ENCODE measurements around the gene CHST8.

Gene CHST8

DNA sequence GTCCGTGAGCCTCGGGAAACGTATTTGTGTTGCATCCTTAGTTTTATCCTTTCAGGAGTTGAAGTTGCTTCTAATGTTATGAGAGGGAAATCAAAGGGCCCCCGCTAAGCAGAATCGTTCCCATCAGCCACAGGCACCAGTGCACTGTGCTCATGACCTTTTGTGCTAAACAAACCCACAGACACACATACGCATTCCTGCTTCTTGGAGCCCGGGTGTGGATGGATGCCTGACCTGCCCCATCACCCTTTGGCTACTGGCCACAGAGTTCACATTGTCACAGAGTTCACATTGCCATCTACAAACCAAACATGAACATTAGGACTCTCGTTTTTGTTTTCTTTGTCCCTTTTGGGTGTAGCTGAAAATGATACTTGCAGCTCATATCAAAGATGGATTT lies 47.2 kb downstream of the CHST8 start:
- Mint-ChIP-seq H3K4me1 (ENCODE audit: low read depth) (no peaks in the 10 kb centered on the region), H3K27ac (no peak overlapping the region), H3K36me3 (ENCODE audit: low read depth) (no peaks in the 10 kb centered on the region), H3K9me3 (no peaks in the 10 kb centered on the region), H3K4me3 (no peak overlapping the region), H3K27me3 (peaks cover 6% of the 10 kb centered on the region)

DNA sequence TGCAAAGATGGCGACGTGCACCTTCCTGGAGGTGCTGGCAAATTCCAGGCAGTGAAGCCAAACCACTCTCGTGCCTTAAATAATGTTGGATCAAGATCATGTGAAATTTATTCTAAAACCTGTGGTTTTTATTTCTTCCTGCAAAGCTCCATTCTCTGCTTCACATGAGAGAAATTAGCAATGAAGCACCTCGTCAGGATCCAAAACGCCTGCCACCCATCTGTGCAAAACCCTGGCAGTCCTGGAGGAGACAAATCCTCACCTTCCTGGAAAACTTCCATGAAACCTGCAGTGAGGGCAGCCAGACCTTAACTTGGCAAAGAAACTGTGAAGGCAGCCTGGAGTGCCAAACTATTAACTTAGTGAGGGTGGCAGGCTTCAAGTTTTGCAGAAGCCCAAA lies 47.6 kb downstream of the CHST8 start:
- Mint-ChIP-seq H3K27ac (no peak overlapping the region), H3K4me3 (no peak overlapping the region), H3K4me1 (ENCODE audit: low read depth) (no peaks in the 10 kb centered on the region), H3K36me3 (ENCODE audit: low read depth) (no peaks in the 10 kb centered on the region), H3K9me3 (no peaks in the 10 kb centered on the region), H3K27me3 (peaks cover 6% of the 10 kb centered on the region)

DNA sequence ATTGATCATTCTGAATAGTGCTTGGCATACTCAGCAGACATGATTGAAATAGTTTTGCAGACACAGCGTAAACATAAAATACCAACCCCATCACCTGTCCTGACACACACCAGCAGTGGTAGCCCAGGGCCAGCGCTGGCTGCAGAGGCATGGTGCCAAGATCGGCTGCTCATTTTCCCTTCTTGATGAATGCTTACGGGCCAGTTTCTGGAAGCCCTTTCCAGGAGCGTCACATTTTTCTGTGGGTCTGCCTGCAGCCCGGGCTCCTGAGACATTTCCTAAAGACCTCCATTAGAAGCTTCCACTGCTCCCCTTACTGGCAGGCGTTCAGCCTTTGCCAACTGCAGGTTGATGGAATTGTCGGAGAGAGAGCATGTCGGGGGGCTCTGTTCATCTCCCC lies 48.6 kb downstream of the CHST8 start:
- Mint-ChIP-seq H3K36me3 (ENCODE audit: low read depth) (no peaks in the 10 kb centered on the region), H3K27me3 (peaks cover 3% of the 10 kb centered on the region), H3K9me3 (no peaks in the 10 kb centered on the region), H3K4me3 (no peak overlapping the region), H3K4me1 (ENCODE audit: low read depth) (no peaks in the 10 kb centered on the region), H3K27ac (no peak overlapping the region)

DNA sequence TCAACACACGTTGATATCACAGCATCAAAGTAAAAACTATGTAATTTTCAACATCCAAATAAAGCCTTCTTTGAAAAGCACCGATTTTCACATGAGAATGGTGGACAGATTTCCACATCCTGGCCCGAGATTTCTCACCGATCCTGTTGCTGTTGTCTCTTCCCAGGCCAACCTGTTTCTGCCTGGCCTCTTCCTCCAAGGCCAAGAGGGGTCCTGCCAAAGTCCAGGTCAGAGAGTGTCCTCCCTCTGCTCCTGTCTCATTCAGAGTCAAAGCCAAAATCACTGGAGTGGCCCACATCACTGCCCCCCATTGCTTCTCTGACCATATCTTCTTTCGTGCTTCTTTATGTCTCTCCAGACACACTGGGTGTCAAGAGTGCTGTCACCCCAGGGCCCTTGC lies 49.5 kb downstream of the CHST8 start:
- H3K9me3 Mint-ChIP-seq, result no peaks in the 10 kb centered on the region
- H3K36me3 Mint-ChIP-seq (ENCODE audit: low read depth), result no peaks in the 10 kb centered on the region
- H3K4me3 Mint-ChIP-seq, result no peak overlapping the region
- peaks cover 3% of the 10 kb centered on the region for H3K27me3 Mint-ChIP-seq
- no peak overlapping the region for H3K27ac Mint-ChIP-seq
- no peaks in the 10 kb centered on the region for H3K4me1 Mint-ChIP-seq (ENCODE audit: low read depth)

DNA sequence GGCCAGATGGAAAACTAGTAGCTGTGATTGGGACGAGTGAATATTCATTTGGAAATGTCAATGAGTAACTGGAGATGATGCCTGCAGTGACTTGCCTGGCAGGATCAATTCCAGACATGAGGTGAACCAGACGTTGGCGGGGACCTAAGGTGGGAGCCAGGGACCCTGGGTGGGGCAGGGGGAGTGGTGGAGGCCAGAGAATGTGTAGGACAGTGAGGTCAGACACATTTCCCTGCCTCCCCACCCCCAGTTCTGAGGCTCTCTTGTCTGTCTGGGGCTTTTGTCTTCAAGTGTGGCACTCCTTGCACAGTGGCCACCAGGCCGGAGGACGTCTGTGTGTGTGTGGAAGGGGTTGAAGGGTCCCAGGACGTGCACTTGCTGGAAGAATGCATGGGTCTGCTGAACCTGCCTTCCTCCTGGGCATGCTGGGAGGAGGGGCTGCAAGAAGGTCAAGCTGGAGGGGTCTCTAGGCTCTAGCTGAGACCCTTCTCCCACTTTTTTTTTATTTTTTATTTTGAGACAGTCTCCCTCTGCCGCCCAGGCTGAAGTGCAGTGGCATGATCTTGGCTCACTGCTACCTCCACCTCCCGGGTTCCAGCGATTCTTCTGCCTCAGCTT lies 51.6 kb downstream of the CHST8 start:
- peaks cover 3% of the 10 kb centered on the region for H3K27me3 Mint-ChIP-seq
- H3K27ac Mint-ChIP-seq, result no peak overlapping the region

DNA sequence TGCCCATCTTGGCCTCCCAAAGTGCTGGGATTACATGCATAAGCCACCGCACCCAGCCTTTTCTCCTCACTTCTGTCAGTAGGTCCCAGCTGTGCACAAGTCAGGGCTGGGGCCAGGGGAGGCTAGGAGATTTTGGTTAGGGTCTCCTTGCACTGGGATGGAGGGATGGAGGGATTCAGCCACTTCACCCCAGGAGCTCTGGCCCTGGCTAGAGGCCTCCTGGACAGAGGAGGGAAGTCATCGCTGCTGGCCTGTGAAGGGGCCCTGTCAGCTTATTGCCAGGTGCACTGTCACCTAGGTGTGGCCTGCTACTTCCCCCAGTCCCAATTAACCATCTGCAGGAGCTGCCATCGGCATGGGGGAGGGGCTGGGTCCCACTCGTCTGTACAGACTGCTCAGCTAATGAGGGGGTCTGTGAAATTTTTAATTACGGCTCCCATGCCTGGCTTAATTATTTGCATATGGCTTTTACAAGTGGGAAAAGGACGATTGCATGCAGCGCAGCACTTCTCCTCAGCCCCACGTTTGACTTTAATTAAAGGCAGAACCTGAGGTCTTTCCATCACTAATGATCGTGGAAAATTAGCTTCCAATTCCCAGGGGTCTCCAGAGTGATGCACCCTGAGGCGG lies 52.4 kb downstream of the CHST8 start:
- Mint-ChIP-seq H3K4me3 (no peak overlapping the region), H3K27me3 (peaks cover 3% of the 10 kb centered on the region), H3K4me1 (ENCODE audit: low read depth) (no peaks in the 10 kb centered on the region), H3K36me3 (ENCODE audit: low read depth) (no peaks in the 10 kb centered on the region), H3K9me3 (no peaks in the 10 kb centered on the region), H3K27ac (no peak overlapping the region)

More for the DNA sequence above, 51.6 kb downstream of the CHST8 start:
- H3K9me3 Mint-ChIP-seq, result no peaks in the 10 kb centered on the region
- H3K36me3 Mint-ChIP-seq (ENCODE audit: low read depth), result no peaks in the 10 kb centered on the region
- no peaks in the 10 kb centered on the region for H3K4me1 Mint-ChIP-seq (ENCODE audit: low read depth)
- no peak overlapping the region for H3K4me3 Mint-ChIP-seq

DNA sequence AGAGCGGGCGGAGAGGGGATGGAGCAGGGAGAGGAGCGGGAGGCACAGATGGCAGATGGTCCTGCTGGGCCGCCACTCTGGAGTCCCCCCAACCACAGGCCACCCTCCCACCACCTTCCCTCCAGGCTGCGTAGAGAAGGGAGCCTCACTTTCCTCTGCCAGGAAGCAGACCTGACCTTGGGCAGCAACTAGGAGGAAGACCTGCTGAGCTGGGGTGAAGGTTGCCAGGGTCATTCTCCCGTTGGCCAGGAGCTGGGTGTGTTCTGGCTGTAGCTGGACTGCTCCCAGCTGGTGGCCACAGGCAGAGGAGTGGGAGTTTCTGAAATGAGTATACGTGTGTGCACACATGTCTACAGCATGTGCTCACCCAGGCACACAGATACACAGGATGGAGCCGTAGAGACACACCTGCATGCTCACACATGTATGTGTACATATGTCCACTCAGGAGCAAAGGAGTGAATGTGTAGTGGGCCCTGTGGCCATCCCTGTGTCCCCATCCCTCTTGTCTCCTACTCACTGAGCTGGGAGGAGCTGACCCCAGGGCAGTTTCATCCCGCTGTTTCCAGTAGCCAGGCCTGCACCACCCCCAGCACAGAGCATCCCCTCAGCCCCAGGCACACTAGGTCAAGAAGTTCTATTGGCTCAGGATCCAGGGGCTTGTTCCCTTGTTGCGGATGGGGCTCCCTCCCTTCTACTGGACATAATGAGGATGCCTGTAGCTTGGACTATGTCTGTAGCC lies 53.0 kb downstream of the CHST8 start:
- Mint-ChIP-seq H3K4me3 (no peak overlapping the region), H3K27ac (no peak overlapping the region), H3K4me1 (ENCODE audit: low read depth) (no peaks in the 10 kb centered on the region), H3K27me3 (peaks cover 3% of the 10 kb centered on the region), H3K36me3 (ENCODE audit: low read depth) (no peaks in the 10 kb centered on the region), H3K9me3 (no peaks in the 10 kb centered on the region)

DNA sequence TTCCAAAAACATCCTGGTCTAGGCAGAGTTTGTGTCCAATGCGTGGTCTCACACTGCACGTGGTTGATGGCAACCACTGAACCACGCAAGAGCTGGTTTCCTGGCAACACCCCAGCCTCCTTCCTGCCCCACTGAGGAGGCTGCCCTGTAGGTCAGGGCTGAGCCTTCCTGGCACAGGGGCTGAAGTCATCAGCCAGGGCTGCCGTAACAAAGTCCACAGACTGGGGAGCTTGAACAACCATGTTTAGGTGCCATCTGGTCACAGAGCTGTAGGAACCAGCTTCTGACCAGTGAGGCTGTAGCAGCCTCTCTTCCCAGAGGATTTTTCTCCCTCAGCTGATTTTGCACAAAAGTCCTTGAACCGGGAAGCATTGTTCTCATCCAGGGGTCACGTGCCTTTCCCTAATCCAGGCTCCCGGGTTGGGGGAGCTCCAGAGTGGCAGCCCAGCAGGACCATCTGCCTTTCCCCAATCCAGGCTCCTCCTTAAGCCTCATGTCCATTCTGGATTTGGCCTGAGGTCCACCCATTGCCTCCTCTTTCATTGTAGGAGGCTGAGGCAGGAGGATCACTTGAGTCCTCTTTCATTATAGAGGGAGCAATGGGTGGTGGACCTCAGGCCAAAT lies 53.9 kb downstream of the CHST8 start:
- Mint-ChIP-seq H3K36me3 (ENCODE audit: low read depth) (no peaks in the 10 kb centered on the region), H3K4me1 (ENCODE audit: low read depth) (no peaks in the 10 kb centered on the region), H3K4me3 (no peak overlapping the region), H3K27ac (no peak overlapping the region), H3K27me3 (peaks cover 3% of the 10 kb centered on the region), H3K9me3 (no peaks in the 10 kb centered on the region)

DNA sequence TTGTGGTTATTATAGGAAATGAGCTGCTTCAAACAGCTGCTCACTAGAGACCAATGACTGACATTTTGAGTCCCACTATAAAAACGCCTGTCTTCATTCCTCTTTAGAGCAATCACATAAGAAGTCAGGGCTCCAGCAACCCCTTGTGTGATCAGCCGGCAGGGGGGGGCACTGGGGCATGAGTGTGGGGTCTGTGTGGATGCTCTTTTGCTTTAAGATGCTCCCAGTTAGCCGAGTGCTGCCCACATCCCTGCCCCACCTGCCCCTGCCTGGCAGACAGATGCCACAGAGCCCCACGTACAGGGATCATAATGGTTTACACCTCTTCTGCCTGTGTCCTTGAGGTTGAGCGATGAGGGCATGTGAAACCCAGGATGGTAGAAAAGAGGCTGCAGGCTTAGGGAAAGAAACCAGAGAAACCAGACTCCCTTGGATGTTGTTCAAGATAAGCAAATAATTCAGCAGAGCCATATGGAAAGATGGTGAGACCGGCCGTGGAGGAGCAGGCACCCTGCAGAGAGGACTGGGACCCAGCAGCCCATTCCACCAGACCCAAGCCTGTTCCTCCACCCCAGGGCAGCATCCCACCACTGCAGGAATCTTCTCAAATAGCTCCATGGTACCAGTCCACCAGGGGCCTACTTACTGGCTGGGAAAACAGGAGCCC lies 55.4 kb downstream of the CHST8 start:
- Mint-ChIP-seq H3K36me3 (ENCODE audit: low read depth) (no peaks in the 10 kb centered on the region), H3K4me1 (ENCODE audit: low read depth) (no peaks in the 10 kb centered on the region), H3K27me3 (peaks cover 3% of the 10 kb centered on the region), H3K4me3 (no peak overlapping the region), H3K27ac (no peak overlapping the region), H3K9me3 (no peaks in the 10 kb centered on the region)

DNA sequence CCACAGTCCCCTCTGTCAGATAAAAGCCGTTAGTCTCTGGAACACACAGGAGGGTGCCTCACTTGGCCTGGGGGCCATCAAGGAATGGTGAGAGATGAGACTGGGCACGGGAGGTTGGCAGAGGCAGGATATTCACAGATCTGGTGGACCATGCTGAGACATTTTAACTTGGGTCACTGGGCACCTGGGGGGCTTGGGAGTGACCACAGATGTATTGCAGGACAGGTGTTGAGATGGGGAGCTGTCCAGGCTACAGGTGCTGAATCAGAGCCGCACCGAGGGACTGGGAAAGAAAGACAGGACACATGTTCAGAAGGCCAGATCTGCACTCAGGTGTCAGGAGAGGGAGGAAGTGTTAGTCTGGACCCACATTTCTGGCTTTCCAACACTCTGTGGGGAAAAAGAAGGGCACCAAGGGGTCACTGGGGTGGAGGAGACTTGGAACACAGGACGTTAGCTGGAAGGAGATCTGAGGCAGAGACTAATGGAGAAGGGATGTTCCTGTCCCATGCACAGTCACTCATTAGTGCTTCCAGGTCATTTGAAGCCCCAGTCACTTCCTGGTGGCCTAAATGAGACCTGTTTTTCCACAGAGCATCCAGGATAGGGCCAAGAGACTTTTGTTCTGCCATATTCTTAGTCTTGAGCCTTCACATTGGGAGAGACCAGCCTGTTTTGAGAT lies 56.1 kb downstream of the CHST8 start:
- Mint-ChIP-seq H3K36me3 (ENCODE audit: low read depth) (no peaks in the 10 kb centered on the region), H3K4me1 (ENCODE audit: low read depth) (no peaks in the 10 kb centered on the region), H3K27me3 (peaks cover 5% of the 10 kb centered on the region), H3K27ac (no peak overlapping the region), H3K9me3 (no peaks in the 10 kb centered on the region), H3K4me3 (no peak overlapping the region)

DNA sequence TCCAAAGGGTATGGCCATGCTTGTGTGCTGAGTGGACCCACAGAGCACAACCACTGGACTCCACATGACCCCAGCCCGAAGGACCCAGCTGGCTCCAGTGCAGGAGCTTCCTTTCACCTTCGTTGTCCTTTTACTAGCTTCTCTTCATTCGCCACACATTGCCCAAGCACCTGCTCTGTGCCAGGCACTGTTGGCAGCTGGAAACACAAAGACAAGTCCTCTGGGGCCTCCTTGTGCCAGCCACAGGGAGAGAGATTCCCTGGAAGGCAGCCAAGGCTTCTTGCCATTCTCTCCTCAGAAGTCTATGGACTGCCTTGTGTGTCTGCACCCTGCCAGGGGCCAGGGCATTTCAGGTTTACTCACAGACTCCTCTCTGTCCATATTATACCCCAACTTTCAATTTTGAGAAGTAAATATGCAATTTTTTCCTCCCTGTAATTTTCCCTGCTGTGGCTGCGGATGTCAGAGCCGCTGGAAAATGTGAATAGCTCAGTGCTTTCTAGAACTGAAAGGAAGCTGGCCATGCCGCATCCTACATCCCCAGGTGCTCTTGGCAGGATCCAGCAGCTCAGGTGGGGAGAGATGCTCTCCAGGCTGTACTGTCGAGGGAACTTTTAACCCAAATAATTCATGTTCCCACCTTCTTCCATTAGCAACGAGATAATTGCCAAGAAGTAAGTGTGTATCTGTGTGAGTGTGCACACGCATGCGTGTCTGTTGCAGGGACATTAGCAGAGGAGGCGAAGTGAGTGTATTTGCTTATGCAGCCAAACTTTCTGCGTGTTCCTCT lies 57.2 kb downstream of the CHST8 start:
- Mint-ChIP-seq H3K27ac (no peak overlapping the region), H3K4me3 (no peak overlapping the region), H3K9me3 (no peaks in the 10 kb centered on the region), H3K27me3 (peaks cover 8% of the 10 kb centered on the region), H3K4me1 (ENCODE audit: low read depth) (no peaks in the 10 kb centered on the region), H3K36me3 (ENCODE audit: low read depth) (no peaks in the 10 kb centered on the region)

DNA sequence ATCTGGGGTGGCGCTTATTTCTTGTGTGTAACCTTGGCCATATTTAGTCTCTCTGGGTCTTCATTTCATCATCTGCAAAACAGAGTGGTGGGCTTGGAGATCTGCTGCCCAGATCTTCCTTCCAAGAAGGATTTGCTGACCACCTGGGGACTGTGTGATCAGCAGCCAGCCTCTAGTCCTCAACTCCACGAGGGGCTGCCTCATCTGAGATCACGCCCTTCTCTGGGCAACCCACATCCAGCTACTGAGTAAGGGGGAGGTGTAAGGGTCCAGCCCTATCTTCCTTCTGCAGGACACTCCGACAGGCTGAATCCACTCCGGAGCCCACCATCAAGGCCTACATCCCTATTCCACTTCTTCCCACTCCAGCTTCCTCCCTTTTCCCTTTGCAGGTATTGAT lies 57.9 kb downstream of the CHST8 start:
- no peaks in the 10 kb centered on the region for H3K4me1 Mint-ChIP-seq (ENCODE audit: low read depth)
- H3K4me3 Mint-ChIP-seq, result no peak overlapping the region
- H3K27ac Mint-ChIP-seq, result no peak overlapping the region
- H3K36me3 Mint-ChIP-seq (ENCODE audit: low read depth), result no peaks in the 10 kb centered on the region
- peaks cover 11% of the 10 kb centered on the region for H3K27me3 Mint-ChIP-seq
- H3K9me3 Mint-ChIP-seq, result no peaks in the 10 kb centered on the region

DNA sequence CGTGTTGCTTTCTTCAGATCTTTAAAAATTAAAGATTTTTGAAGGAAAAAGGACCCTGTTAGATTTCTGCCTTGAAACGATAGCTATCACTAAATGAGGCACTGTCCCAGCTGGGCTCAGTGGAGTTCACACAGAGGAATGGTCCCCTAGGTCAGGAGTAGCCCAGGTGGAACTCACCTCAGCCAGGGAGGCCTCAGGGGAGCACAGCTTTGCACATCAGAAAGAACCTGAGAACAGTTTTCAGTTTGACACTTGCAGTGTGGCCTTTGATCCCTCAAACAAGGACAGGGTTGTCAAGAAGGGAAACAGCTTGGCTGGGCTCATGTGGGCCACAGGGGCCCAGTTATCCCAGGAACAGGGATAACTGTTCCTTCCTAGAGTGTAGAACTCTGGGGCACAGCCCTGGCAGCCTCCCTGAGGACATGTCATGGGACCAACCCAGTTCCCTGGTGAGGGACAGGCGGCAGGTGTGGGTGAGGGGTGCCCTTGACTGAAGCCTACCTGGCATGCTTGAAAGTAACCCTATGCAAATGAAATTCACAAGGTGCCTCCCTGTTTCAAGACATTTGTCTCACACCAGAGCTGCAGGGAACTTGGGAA lies 59.4 kb downstream of the CHST8 start:
- Mint-ChIP-seq H3K27me3 (peaks cover 21% of the 10 kb centered on the region), H3K27ac (no peak overlapping the region), H3K4me1 (ENCODE audit: low read depth) (no peaks in the 10 kb centered on the region), H3K9me3 (no peaks in the 10 kb centered on the region), H3K36me3 (ENCODE audit: low read depth) (no peaks in the 10 kb centered on the region), H3K4me3 (no peak overlapping the region)
